Stimulated activated CD8-positive, alpha-beta memory T cell treated with anti-CD3 and anti-CD28 coated beads, Interleukin-4, amount 100 ng/mL, for 1 hour (primary cell): Measurements from ENCODE around the gene MRPL10.

Source experiments
- DNase-seq, 2 donors: peaks; one replicate each; pipeline ENCODE4 v3.0.0-alpha.2; 2020; ENCODE audit warnings: low read depth in 2 of 2, low spot score in 1 of 2

Gene MRPL10

GRCh38 chr17:47860386-47860785 lies 29.0 kb upstream of the MRPL10 start:
- DNase-seq, result no peak

GRCh38 chr17:47857551-47858455 lies 26.5 kb upstream of the MRPL10 start:
- DNase-seq, result no peak

- no peak for DNase-seq
Observed at GRCh38 chr17:47856830-47857229, 25.5 kb upstream of the MRPL10 start.

- no peak for DNase-seq
Observed at GRCh38 chr17:47855737-47856136, 24.4 kb upstream of the MRPL10 start.

GRCh38 chr17:47853616-47854015 lies 22.3 kb upstream of the MRPL10 start:
- no peak for DNase-seq

- DNase-seq, result no peak
Observed at GRCh38 chr17:47852113-47852949, 21.0 kb upstream of the MRPL10 start.

- no peak for DNase-seq
Observed at GRCh38 chr17:47851764-47852112, 20.4 kb upstream of the MRPL10 start.

GRCh38 chr17:47850692-47851573 lies 19.6 kb upstream of the MRPL10 start, which contains the start of gene SP6:
SP6 (minus strand) TSS chr17:47851163; CDS start chr17:47848429, 2,734 bp downstream.
- peak in 1 of 2 donors; percentile 44 for DNase-seq

GRCh38 chr17:47850373-47850691 lies 19.0 kb upstream of the MRPL10 start:
- no peak for DNase-seq

GRCh38 chr17:47848198-47848513 lies 16.8 kb upstream of the MRPL10 start:
- DNase-seq, result no peak

- no peak for DNase-seq
Observed at GRCh38 chr17:47847341-47848197, 16.2 kb upstream of the MRPL10 start.

GRCh38 chr17:47846716-47847340 lies 15.5 kb upstream of the MRPL10 start:
- no peak for DNase-seq

GRCh38 chr17:47845716-47846075 lies 14.4 kb upstream of the MRPL10 start:
- no peak for DNase-seq

- no peak for DNase-seq
Observed at GRCh38 chr17:47844814-47845715, 13.7 kb upstream of the MRPL10 start.

- no peak for DNase-seq
Observed at GRCh38 chr17:47844227-47844626, 12.9 kb upstream of the MRPL10 start.

- DNase-seq, result no peak
Observed at GRCh38 chr17:47843391-47843730, 12.0 kb upstream of the MRPL10 start.

GRCh38 chr17:47841488-47842291 lies 10.3 kb upstream of the MRPL10 start:
- no peak for DNase-seq

- peak; percentile 68 to 69 for DNase-seq
Observed at GRCh38 chr17:47840742-47841487, 9.6 kb upstream of the MRPL10 start, which contains the start of gene SCRN2. SCRN2 (minus strand) TSS chr17:47841273; CDS start chr17:47840843, 430 bp downstream.
